GM21576 (cell line): ENCODE measurements around the gene MCM3AP.
"Not testable (repeated sequence)": the region's sequence is repeated elsewhere in the genome, so short reads cannot be mapped to it uniquely, and the experiment has no call there.

Source experiments
- ATAC-seq: cut with Tn5 transposase; IDR thresholded peaks from one replicate; pipeline ENCODE4 v1.9.1; 2021; ENCODE audit warnings: mild to moderate bottlenecking, moderate library complexity; ENCODE audit not compliant: unreplicated experiment

MCM3AP gene

GRCh38 chr21:46245213-46245915, 40.0 kb downstream of the MCM3AP start:
- no peak for ATAC-seq

- ATAC-seq = no peak
Measured at GRCh38 chr21:46244602-46245001, 40.8 kb downstream of the MCM3AP start.

- no peak for ATAC-seq
Measured at GRCh38 chr21:46243960-46244361, 41.5 kb downstream of the MCM3AP start.

- ATAC-seq = no peak
Measured at GRCh38 chr21:46243325-46243724, 42.1 kb downstream of the MCM3AP start.

- not testable (repeated sequence) for ATAC-seq
Measured at GRCh38 chr21:46241577-46241976, 43.8 kb downstream of the MCM3AP start.

GRCh38 chr21:46239817-46240325, 45.5 kb downstream of the MCM3AP start:
- no peak for ATAC-seq

GRCh38 chr21:46237474-46237873, 47.9 kb downstream of the MCM3AP start:
- no peak for ATAC-seq

- no peak for ATAC-seq
Measured at GRCh38 chr21:46234436-46234950, 50.9 kb downstream of the MCM3AP start.

GRCh38 chr21:46229923-46230260, 55.5 kb downstream of the MCM3AP start:
- ATAC-seq = no peak

- ATAC-seq = peak; percentile 23
Measured at GRCh38 chr21:46229133-46229922, 56.1 kb downstream of the MCM3AP start.

GRCh38 chr21:46228345-46229051, 56.9 kb downstream of the MCM3AP start, which contains the start of gene LSS:
LSS (minus strand) TSS chr21:46228774; CDS start chr21:46228745, 29 bp downstream.
- ATAC-seq = peak; percentile 79

- ATAC-seq = no peak
Measured at GRCh38 chr21:46227811-46228344, 57.5 kb downstream of the MCM3AP start.

GRCh38 chr21:46226920-46227599, 58.4 kb downstream of the MCM3AP start:
- ATAC-seq = no peak

GRCh38 chr21:46226146-46226545, 59.3 kb downstream of the MCM3AP start:
- ATAC-seq = no peak

GRCh38 chr21:46223661-46224060, 61.8 kb downstream of the MCM3AP start:
- not testable (repeated sequence) for ATAC-seq

- ATAC-seq = no peak
Measured at GRCh38 chr21:46223217-46223616, 62.2 kb downstream of the MCM3AP start.

- ATAC-seq = no peak
Measured at GRCh38 chr21:46222436-46223116, 62.8 kb downstream of the MCM3AP start.

- no peak for ATAC-seq
Measured at GRCh38 chr21:46221664-46222435, 63.6 kb downstream of the MCM3AP start.

GRCh38 chr21:46220847-46221246, 64.6 kb downstream of the MCM3AP start:
- no peak for ATAC-seq
